ENCODE results near the gene NEK4.

NEK4 gene

GRCh38 chr3:52770496-52771333 is at the start of gene NEK4:
Gene NEK4 (minus strand): TSS chr3:52770940. CDS start chr3:52770746, 194 bp downstream.
- FAIRE-seq (peak; percentile 52), DNase-seq (ENCODE audit: insufficient read length, low spot score) (peak; percentile 93)
- TF ChIP-seq POLR2A (IDR thresholded peaks at IDR 0.05; ENCODE audit: low read depth, low read length) = peak; percentile 69; the same call in 1 of the 2 replicates

GRCh38 chr3:52819936-52820335 is 49.2 kb upstream of the NEK4 start:
- DNase-seq (ENCODE audit: insufficient read length, low spot score) (no peak), FAIRE-seq (no peak)
- no peak for TF ChIP-seq POLR2A (IDR thresholded peaks at IDR 0.05; ENCODE audit: low read depth, low read length)

GRCh38 chr3:52817860-52818259 is 47.1 kb upstream of the NEK4 start:
- no peak for DNase-seq (ENCODE audit: insufficient read length, low spot score)
- FAIRE-seq = no peak
- TF ChIP-seq POLR2A (IDR thresholded peaks at IDR 0.05; ENCODE audit: low read depth, low read length) = no peak

GRCh38 chr3:52817221-52817620 is 46.5 kb upstream of the NEK4 start:
- DNase-seq (ENCODE audit: insufficient read length, low spot score) (no peak), FAIRE-seq (no peak)
- no peak for TF ChIP-seq POLR2A (IDR thresholded peaks at IDR 0.05; ENCODE audit: low read depth, low read length)

GRCh38 chr3:52816654-52817053 is 45.9 kb upstream of the NEK4 start:
- DNase-seq (ENCODE audit: insufficient read length, low spot score) (no peak), FAIRE-seq (no peak)
- no peak for TF ChIP-seq POLR2A (IDR thresholded peaks at IDR 0.05; ENCODE audit: low read depth, low read length)

- no peak for FAIRE-seq
- no peak for TF ChIP-seq POLR2A (IDR thresholded peaks at IDR 0.05; ENCODE audit: low read depth, low read length)
Measured at GRCh38 chr3:52816199-52816598, 45.5 kb upstream of the NEK4 start.

GRCh38 chr3:52813810-52814209 is 43.1 kb upstream of the NEK4 start:
- TF ChIP-seq POLR2A (IDR thresholded peaks at IDR 0.05; ENCODE audit: low read depth, low read length) = no peak
- DNase-seq (ENCODE audit: insufficient read length, low spot score) = no peak
- no peak for FAIRE-seq

More at GRCh38 chr3:52816199-52816598, 45.5 kb upstream of the NEK4 start:
- DNase-seq (ENCODE audit: insufficient read length, low spot score) = no peak

- FAIRE-seq = no peak
- TF ChIP-seq POLR2A (IDR thresholded peaks at IDR 0.05; ENCODE audit: low read depth, low read length) = no peak
- no peak for DNase-seq (ENCODE audit: insufficient read length, low spot score)
Measured at GRCh38 chr3:52811452-52812011, 40.8 kb upstream of the NEK4 start.

GRCh38 chr3:52810923-52811322 is 40.2 kb upstream of the NEK4 start:
- FAIRE-seq (no peak), DNase-seq (ENCODE audit: insufficient read length, low spot score) (no peak)
- no peak for TF ChIP-seq POLR2A (IDR thresholded peaks at IDR 0.05; ENCODE audit: low read depth, low read length)

- DNase-seq (ENCODE audit: insufficient read length, low spot score) (no peak), FAIRE-seq (no peak)
- no peak for TF ChIP-seq POLR2A (IDR thresholded peaks at IDR 0.05; ENCODE audit: low read depth, low read length)
Measured at GRCh38 chr3:52809662-52810377, 39.1 kb upstream of the NEK4 start.

GRCh38 chr3:52809149-52809548 is 38.4 kb upstream of the NEK4 start:
- DNase-seq (ENCODE audit: insufficient read length, low spot score) (no peak), FAIRE-seq (no peak)
- TF ChIP-seq POLR2A (IDR thresholded peaks at IDR 0.05; ENCODE audit: low read depth, low read length) = no peak

GRCh38 chr3:52805270-52806039 is 34.7 kb upstream of the NEK4 start:
- no peak for TF ChIP-seq POLR2A (IDR thresholded peaks at IDR 0.05; ENCODE audit: low read depth, low read length)
- no peak for FAIRE-seq

GRCh38 chr3:52801839-52802238 is 31.1 kb upstream of the NEK4 start:
- no peak for FAIRE-seq
- no peak for TF ChIP-seq POLR2A (IDR thresholded peaks at IDR 0.05; ENCODE audit: low read depth, low read length)

More at GRCh38 chr3:52805270-52806039, 34.7 kb upstream of the NEK4 start:
- DNase-seq (ENCODE audit: insufficient read length, low spot score) = no peak

GRCh38 chr3:52800079-52800478 is 29.3 kb upstream of the NEK4 start:
- no peak for TF ChIP-seq POLR2A (IDR thresholded peaks at IDR 0.05; ENCODE audit: low read depth, low read length)
- DNase-seq (ENCODE audit: insufficient read length, low spot score) = no peak
- FAIRE-seq = no peak

More at GRCh38 chr3:52801839-52802238, 31.1 kb upstream of the NEK4 start:
- no peak for DNase-seq (ENCODE audit: insufficient read length, low spot score)

Measured in H54 (cell line).